Measurements from ENCODE around the gene STXBP2.
A peak's percentile ranks its signal among the peaks of the same experiment; 100 is the strongest.

The STXBP2 gene

DNA sequence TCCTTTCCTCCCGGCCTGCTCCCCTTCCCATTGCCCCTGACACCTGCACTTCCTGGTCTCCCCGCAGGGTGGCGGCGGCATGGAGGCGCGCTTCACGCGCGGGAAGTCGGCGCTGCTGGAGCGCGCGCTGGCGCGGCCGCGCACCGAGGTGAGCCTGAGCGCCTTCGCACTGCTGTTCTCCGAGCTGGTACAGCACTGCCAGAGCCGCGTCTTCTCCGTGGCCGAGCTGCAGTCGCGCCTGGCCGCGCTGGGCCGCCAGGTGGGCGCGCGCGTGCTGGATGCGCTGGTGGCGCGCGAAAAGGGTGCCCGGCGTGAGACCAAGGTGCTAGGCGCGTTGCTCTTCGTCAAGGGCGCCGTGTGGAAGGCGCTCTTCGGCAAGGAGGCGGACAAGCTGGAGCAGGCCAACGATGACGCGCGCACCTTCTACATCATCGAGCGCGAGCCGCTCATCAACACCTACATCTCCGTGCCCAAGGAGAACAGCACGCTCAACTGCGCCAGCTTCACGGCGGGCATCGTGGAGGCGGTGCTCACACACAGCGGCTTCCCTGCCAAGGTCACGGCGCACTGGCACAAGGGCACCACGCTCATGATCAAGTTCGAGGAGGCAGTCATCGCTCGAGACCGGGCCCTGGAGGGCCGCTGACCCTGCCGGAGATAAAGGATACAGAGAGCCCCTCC is 45.4 kb downstream of the STXBP2 start:
- TF ChIP-seq, protein P1, sequence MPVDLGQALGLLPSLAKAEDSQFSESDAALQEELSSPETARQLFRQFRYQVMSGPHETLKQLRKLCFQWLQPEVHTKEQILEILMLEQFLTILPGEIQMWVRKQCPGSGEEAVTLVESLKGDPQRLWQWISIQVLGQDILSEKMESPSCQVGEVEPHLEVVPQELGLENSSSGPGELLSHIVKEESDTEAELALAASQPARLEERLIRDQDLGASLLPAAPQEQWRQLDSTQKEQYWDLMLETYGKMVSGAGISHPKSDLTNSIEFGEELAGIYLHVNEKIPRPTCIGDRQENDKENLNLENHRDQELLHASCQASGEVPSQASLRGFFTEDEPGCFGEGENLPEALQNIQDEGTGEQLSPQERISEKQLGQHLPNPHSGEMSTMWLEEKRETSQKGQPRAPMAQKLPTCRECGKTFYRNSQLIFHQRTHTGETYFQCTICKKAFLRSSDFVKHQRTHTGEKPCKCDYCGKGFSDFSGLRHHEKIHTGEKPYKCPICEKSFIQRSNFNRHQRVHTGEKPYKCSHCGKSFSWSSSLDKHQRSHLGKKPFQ (tag by site-specific recombination; IDR thresholded peaks at IDR 0.05) = no peak
- TF ChIP-seq, protein P2, sequence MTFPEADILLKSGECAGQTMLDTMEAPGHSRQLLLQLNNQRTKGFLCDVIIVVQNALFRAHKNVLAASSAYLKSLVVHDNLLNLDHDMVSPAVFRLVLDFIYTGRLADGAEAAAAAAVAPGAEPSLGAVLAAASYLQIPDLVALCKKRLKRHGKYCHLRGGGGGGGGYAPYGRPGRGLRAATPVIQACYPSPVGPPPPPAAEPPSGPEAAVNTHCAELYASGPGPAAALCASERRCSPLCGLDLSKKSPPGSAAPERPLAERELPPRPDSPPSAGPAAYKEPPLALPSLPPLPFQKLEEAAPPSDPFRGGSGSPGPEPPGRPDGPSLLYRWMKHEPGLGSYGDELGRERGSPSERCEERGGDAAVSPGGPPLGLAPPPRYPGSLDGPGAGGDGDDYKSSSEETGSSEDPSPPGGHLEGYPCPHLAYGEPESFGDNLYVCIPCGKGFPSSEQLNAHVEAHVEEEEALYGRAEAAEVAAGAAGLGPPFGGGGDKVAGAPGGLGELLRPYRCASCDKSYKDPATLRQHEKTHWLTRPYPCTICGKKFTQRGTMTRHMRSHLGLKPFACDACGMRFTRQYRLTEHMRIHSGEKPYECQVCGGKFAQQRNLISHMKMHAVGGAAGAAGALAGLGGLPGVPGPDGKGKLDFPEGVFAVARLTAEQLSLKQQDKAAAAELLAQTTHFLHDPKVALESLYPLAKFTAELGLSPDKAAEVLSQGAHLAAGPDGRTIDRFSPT (tag by site-specific recombination; IDR thresholded peaks at IDR 0.05) = 0 out of 2 replicates have a peak, but pooled peaks have one; percentile 35

DNA sequence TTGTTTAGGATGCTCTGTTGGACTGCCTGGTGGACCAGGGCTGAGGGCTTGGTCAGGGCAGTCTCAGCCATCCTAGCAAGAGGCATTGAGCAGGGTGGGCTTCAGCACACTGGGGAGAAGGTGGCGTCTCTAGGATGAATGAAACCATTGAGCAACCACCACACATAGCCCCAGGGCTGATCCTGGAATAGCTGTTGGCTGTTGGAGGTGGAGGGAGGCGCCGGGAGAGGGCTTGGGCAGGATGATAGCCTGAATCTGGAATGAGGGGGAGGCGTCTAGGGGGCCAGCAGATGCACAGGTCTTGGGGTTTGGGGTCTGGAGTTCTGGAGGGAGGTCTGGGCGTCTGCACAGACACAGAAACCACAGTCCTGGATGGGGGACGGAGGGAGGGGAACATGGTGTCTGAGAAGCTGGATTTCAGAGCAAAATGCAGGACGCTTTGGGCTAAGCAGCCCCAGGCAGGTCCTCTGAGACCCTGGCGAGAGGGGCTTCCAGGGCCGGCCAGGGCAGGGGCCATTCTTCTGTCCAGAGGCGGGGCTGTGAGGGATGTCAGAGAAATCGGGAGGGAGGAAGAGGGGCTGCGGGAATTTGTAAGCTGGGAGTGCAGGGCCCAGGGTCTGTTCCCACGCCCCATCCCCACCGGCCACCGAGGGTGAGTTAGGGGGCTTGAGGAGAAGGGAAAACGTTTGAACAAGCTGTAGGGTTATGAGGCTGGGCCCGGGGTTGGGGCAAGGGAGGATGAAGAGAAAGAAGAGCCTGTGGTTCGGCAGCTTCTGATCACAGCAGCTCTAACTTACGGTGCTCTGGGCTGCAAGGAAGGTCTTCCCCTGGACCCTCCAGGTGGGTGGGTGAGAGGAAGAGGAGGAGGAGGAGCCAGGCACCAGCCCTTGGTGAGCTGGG is 48.9 kb downstream of the STXBP2 start:
- CTCF ChIA-PET = interaction anchor here (1.4 kb wide), 1 partner anchor 117 kb away, joined by 6 read pairs; no protein-coding TSS in a partner anchor
- H3K9me3 ChIP-seq (ENCODE audit: control insufficient read depth, insufficient read depth, low read depth, low read length) = no peaks in the 10 kb centered on the region
- no peaks in the 10 kb centered on the region for H3K4me1 ChIP-seq (ENCODE audit: control insufficient read depth, insufficient read depth, low read length)
- no peak overlapping the region for H3K4me3 ChIP-seq (ENCODE audit: low read depth, low read length)
- POLR2A ChIA-PET = interaction anchor here (0.5 to 2.1 kb wide), 4 partner anchors 13 to 162 kb away, joined by 3 to 6 read pairs (median 4); no protein-coding TSS in a partner anchor
- TF ChIP-seq ZNF341 (tag by site-specific recombination; IDR thresholded peaks at IDR 0.05; ENCODE audit: low read depth) (peak; percentile 93), YY2 (tag by site-specific recombination; IDR thresholded peaks at IDR 0.05) (no peak), ZSCAN23 (tag by site-specific recombination; IDR thresholded peaks at IDR 0.05) (no peak), ZNF548 (tag by site-specific recombination; IDR thresholded peaks at IDR 0.05) (no peak)
- H3K36me3 ChIP-seq (ENCODE audit: control insufficient read depth in 2 of 2, insufficient read depth in 1 of 2, low read length in 2 of 2) = peaks cover 3 to 18% of the 10 kb centered on the region in 2 experiments; a peak in 2 of 3 replicates
- H3K27ac ChIP-seq (ENCODE audit: extremely low read depth, low read depth, low read length) = no peak overlapping the region

More for the DNA sequence above, 45.4 kb downstream of the STXBP2 start:
- POLR2A ChIA-PET = no interaction called here
- Histone ChIP-seq H3K27ac (ENCODE audit: extremely low read depth, low read depth, low read length) (no peak overlapping the region), H3K4me3 (ENCODE audit: low read depth, low read length) (no peak overlapping the region), H3K4me1 (ENCODE audit: control insufficient read depth, insufficient read depth, low read length) (no peaks in the 10 kb centered on the region), H3K9me3 (ENCODE audit: control insufficient read depth, insufficient read depth, low read depth, low read length) (no peaks in the 10 kb centered on the region), H3K36me3 (ENCODE audit: control insufficient read depth in 2 of 2, insufficient read depth in 1 of 2, low read length in 2 of 2) (peaks cover 3 to 18% of the 10 kb centered on the region in 2 experiments; a peak in 2 of 3 replicates)
- CTCF ChIA-PET = no interaction called here

DNA sequence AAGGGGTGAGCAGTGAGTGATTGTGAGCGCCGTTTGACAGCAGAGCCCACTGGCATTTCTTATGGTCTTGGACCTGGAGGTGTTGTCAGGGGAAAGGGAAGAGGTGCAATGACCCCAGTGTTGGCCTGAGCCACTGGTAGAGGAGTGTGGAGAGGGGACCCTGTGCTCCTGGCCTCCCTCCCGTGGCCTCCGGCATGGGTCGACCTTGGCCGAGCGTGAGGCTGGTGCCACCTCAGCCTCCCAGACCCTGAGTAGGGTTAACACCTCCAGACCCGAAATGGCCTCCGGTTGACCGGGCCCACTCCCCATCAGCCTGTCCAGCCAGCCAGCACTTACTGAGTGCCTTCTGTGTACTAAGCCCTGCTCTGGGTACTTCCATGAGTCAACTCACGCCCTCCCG is 50.3 kb downstream of the STXBP2 start:
- POLR2A ChIA-PET = no interaction called here
- Histone ChIP-seq H3K4me1 (ENCODE audit: control insufficient read depth, insufficient read depth, low read length) (no peaks in the 10 kb centered on the region), H3K36me3 (ENCODE audit: control insufficient read depth in 2 of 2, insufficient read depth in 1 of 2, low read length in 2 of 2) (peaks cover 3 to 16% of the 10 kb centered on the region in 2 experiments; a peak in 2 of 3 replicates), H3K27ac (ENCODE audit: extremely low read depth, low read depth, low read length) (no peak overlapping the region), H3K9me3 (ENCODE audit: control insufficient read depth, insufficient read depth, low read depth, low read length) (no peaks in the 10 kb centered on the region), H3K4me3 (ENCODE audit: low read depth, low read length) (no peak overlapping the region)
- TF ChIP-seq, protein P3, sequence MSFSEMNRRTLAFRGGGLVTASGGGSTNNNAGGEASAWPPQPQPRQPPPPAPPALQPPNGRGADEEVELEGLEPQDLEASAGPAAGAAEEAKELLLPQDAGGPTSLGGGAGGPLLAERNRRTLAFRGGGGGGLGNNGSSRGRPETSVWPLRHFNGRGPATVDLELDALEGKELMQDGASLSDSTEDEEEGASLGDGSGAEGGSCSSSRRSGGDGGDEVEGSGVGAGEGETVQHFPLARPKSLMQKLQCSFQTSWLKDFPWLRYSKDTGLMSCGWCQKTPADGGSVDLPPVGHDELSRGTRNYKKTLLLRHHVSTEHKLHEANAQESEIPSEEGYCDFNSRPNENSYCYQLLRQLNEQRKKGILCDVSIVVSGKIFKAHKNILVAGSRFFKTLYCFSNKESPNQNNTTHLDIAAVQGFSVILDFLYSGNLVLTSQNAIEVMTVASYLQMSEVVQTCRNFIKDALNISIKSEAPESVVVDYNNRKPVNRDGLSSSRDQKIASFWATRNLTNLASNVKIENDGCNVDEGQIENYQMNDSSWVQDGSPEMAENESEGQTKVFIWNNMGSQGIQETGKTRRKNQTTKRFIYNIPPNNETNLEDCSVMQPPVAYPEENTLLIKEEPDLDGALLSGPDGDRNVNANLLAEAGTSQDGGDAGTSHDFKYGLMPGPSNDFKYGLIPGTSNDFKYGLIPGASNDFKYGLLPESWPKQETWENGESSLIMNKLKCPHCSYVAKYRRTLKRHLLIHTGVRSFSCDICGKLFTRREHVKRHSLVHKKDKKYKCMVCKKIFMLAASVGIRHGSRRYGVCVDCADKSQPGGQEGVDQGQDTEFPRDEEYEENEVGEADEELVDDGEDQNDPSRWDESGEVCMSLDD (tag by site-specific recombination; IDR thresholded peaks at IDR 0.05) = no peak
- CTCF ChIA-PET = no interaction called here

DNA sequence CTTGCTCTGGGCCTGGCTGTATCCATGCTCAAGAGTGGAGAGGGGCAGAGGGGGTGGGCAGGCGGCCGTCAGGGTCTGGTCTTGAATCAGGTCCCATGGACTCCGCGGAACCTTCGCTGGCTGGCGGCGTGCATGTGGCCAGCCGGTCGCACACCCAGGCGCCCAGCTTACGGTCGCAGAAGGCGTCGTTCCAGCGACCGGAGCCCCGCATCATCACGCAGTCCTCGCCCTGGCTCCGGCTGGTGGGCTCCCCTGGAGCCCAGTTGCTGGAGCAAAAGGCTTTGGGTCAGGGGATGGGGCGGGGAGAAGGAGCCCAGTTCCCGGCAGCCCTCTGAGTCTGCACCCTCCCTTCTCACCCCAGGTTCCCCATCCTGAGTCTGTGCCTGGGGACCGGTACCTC is 52.3 kb downstream of the STXBP2 start:
- CTCF ChIA-PET = interaction anchor here (0.7 kb wide), 1 partner anchor 52 kb away, joined by 3 read pairs; no protein-coding TSS in a partner anchor
- H3K4me1 ChIP-seq (ENCODE audit: control insufficient read depth, insufficient read depth, low read length) = no peaks in the 10 kb centered on the region
- H3K36me3 ChIP-seq (ENCODE audit: control insufficient read depth in 2 of 2, insufficient read depth in 1 of 2, low read length in 2 of 2) = no peaks in the 10 kb centered on the region
- H3K9me3 ChIP-seq (ENCODE audit: control insufficient read depth, insufficient read depth, low read depth, low read length) = no peaks in the 10 kb centered on the region
- H3K27ac ChIP-seq (ENCODE audit: extremely low read depth, low read depth, low read length) = no peak overlapping the region
- POLR2A ChIA-PET = interaction anchor here (0.6 kb wide), 1 partner anchor 145 kb away, joined by 3 read pairs; no protein-coding TSS in a partner anchor
- no peak overlapping the region for H3K4me3 ChIP-seq (ENCODE audit: low read depth, low read length)
- TF ChIP-seq ZNF473 (tag by site-specific recombination; IDR thresholded peaks at IDR 0.05) (no peak), RBAK (tag by site-specific recombination; IDR thresholded peaks at IDR 0.05) (no peak), ZNF707 (tag by site-specific recombination; IDR thresholded peaks at IDR 0.05) (no peak), ZNF433 (tag by site-specific recombination; IDR thresholded peaks at IDR 0.05; ENCODE audit: low read depth) (no peak)
- TF ChIP-seq, protein P4, sequence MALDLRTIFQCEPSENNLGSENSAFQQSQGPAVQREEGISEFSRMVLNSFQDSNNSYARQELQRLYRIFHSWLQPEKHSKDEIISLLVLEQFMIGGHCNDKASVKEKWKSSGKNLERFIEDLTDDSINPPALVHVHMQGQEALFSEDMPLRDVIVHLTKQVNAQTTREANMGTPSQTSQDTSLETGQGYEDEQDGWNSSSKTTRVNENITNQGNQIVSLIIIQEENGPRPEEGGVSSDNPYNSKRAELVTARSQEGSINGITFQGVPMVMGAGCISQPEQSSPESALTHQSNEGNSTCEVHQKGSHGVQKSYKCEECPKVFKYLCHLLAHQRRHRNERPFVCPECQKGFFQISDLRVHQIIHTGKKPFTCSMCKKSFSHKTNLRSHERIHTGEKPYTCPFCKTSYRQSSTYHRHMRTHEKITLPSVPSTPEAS (tag by site-specific recombination; IDR thresholded peaks at IDR 0.05) = no peak
- TF ChIP-seq, protein P5, sequence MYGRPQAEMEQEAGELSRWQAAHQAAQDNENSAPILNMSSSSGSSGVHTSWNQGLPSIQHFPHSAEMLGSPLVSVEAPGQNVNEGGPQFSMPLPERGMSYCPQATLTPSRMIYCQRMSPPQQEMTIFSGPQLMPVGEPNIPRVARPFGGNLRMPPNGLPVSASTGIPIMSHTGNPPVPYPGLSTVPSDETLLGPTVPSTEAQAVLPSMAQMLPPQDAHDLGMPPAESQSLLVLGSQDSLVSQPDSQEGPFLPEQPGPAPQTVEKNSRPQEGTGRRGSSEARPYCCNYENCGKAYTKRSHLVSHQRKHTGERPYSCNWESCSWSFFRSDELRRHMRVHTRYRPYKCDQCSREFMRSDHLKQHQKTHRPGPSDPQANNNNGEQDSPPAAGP (tag by site-specific recombination; IDR thresholded peaks at IDR 0.05) = no peak
- TF ChIP-seq, protein P6, sequence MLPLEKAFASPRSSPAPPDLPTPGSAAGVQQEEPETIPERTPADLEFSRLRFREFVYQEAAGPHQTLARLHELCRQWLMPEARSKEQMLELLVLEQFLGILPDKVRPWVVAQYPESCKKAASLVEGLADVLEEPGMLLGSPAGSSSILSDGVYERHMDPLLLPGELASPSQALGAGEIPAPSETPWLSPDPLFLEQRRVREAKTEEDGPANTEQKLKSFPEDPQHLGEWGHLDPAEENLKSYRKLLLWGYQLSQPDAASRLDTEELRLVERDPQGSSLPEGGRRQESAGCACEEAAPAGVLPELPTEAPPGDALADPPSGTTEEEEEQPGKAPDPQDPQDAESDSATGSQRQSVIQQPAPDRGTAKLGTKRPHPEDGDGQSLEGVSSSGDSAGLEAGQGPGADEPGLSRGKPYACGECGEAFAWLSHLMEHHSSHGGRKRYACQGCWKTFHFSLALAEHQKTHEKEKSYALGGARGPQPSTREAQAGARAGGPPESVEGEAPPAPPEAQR (tag by site-specific recombination; IDR thresholded peaks at IDR 0.05) = no peak
